CD4-positive, CD25-positive, alpha-beta regulatory T cell (primary cell): ENCODE data around the gene RAMP1. TPM values are rescaled to one million over a fixed set of nuclear protein-coding genes. Genes with fewer than 3 reads are reported as not detected.
A peak's percentile ranks its signal among the peaks of the same experiment; 100 is the strongest.

Experiments
- ATAC-seq, 2 donors: fragments of 150-1000 bp; cut with Tn5 transposase; one replicate each; pipeline ENCODE4 v1.10.0; 2021; ENCODE audit warnings: low read depth in 2 of 2, moderate number of reproducible peaks in 2 of 2, moderate library complexity in 1 of 2
- DNase-seq, 3 donors: peaks; one replicate each; pipeline versions ENCODE4 v3.0.0 to v3.0.0-alpha.2; 2012 to 2022; ENCODE audit warnings: mixed read lengths in 1 of 3
- H3K27ac ChIP-seq: one replicate; pipeline ENCODE4 v1.7.0; 2013; ENCODE audit warnings: mild to moderate bottlenecking, low read length; ENCODE audit not compliant: insufficient read depth, poor library complexity, severe bottlenecking
- H3K27me3 ChIP-seq: one replicate; pipeline ENCODE4 v1.7.0; 2013; ENCODE audit warnings: low read length; ENCODE audit not compliant: control insufficient read depth, insufficient read depth
- H3K36me3 ChIP-seq: one replicate; pipeline ENCODE4 v1.7.0; 2013; ENCODE audit warnings: mild to moderate bottlenecking, low read length, moderate library complexity; ENCODE audit not compliant: control insufficient read depth, insufficient read depth
- H3K4me1 ChIP-seq: 2 replicates; pipeline ENCODE4 v1.7.0; 2013; ENCODE audit warnings: mild to moderate bottlenecking, low read length; ENCODE audit not compliant: insufficient read depth, control insufficient read depth, poor library complexity, severe bottlenecking
- H3K4me3 ChIP-seq: one replicate; pipeline ENCODE4 v1.7.0; 2013; ENCODE audit warnings: low read depth, mild to moderate bottlenecking, low read length, moderate library complexity
- H3K9me3 ChIP-seq, 2 experiments: 1 replicate in 1 of 2; 2 replicates in 1 of 2; pipeline ENCODE4 v1.7.0; 2013; ENCODE audit warnings: low read length in 2 of 2, mild to moderate bottlenecking in 1 of 2, moderate library complexity in 1 of 2; ENCODE audit not compliant: control insufficient read depth in 2 of 2
- H3K27ac Mint-ChIP-seq, 3 donors: one replicate each; pipeline ENCODE4 v1.8.0; 2020 to 2022; ENCODE audit warnings: mild to moderate bottlenecking in 3 of 3, mixed read lengths in 3 of 3, moderate library complexity in 2 of 3
- H3K27me3 Mint-ChIP-seq: one replicate; pipeline ENCODE4 v1.8.0; 2022; ENCODE audit warnings: mild to moderate bottlenecking, mixed read lengths
- H3K36me3 Mint-ChIP-seq: one replicate; pipeline ENCODE4 v1.8.0; 2020; ENCODE audit warnings: mixed read lengths
- H3K4me1 Mint-ChIP-seq, 4 donors: one replicate each; pipeline ENCODE4 v1.8.0; 2020 to 2022; ENCODE audit warnings: mixed read lengths in 4 of 4, mild to moderate bottlenecking in 1 of 4
- H3K4me3 Mint-ChIP-seq, 4 donors: one replicate each; pipeline ENCODE4 v1.8.0; 2020 to 2022; ENCODE audit warnings: mild to moderate bottlenecking in 4 of 4, mixed read lengths in 4 of 4, moderate library complexity in 3 of 4
- H3K9me3 Mint-ChIP-seq, 7 donors: one replicate each; pipeline ENCODE4 v1.8.0; 2020 to 2022; ENCODE audit warnings: mixed read lengths in 7 of 7, mild to moderate bottlenecking in 3 of 7, moderate library complexity in 2 of 7
- polyA plus RNA-seq, 4 donors: library from polyadenylated mRNA; unstranded; fragments of 300-500 nt; fragmentation: Illumina TruSeq; gene quantifications; one replicate each; pipeline ENCODE4 v1.2.3, GENCODE V29; 2021
- total RNA-seq: library from RNA; stranded (reverse); gene quantifications from one replicate; pipeline ENCODE4 v1.2.3, GENCODE V29; 2022

The RAMP1 gene
- total and polyA plus RNA-seq, 5 donors from 2014 or later: 0.22 TPM; not detected in 4

GRCh38 chr2:237901932-237902850 lies 42.8 kb downstream of the RAMP1 start:
- peak in 1 of 3 donors; percentile 49 for DNase-seq
- peaks cover 12 to 42% (median 23%) of the 10 kb centered on the region in 4 donors for H3K4me1 Mint-ChIP-seq
- H3K4me3 Mint-ChIP-seq: no peak overlapping the region
- H3K27me3 Mint-ChIP-seq: peaks cover 1% of the 10 kb centered on the region
- peak overlapping the region in 1 of 3 donors; percentile 41 for H3K27ac Mint-ChIP-seq
- Histone ChIP-seq H3K27me3 (no peaks in the 10 kb centered on the region), H3K9me3 (no peaks in the 10 kb centered on the region), H3K36me3 (no peaks in the 10 kb centered on the region), H3K4me1 (peaks cover 28% of the 10 kb centered on the region), H3K27ac (no peak overlapping the region), H3K4me3 (no peak overlapping the region)
- peaks cover 0 to 3% (median 0%) of the 10 kb centered on the region in 7 donors for H3K9me3 Mint-ChIP-seq
- ATAC-seq: no peak
- no peaks in the 10 kb centered on the region for H3K36me3 Mint-ChIP-seq

DNA sequence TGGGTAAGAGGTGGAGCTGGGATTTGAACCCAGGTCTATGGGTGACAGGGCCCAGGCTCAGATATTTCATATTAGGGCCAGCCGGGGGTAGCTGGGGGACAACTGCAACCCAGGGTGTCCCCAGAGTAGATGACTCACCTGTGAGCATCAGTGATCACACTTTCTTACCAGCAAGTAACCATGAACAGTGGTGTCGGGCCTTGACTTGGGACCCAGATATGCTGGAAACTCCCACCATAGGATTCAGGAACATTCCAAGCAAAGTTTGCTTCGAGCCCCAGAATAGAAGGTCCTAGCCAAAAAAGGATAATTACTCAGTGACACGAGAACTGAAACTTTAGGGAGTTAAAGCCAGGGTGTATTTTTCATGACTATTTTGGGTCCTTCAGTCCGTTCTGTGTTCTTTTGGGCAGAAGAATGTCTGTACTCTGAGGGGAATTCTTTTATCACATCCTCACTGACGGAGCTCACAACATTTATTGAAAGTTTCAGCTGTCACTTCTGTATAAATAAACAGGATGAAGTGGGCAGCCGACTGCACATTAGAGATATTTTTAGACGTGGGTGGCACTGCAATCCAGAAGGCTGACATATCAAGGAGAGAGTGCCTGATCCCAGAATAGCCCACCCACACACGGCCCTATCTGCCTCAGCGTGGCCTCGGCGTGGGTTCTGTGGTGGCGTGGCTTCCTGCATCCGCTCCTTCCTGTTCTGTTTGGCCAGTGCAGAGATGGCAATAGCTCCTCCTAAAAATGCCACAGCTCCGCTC lies 45.6 kb downstream of the RAMP1 start:
- H3K36me3 Mint-ChIP-seq: no peaks in the 10 kb centered on the region
- H3K4me1 ChIP-seq: peaks cover 7% of the 10 kb centered on the region
- no peaks in the 10 kb centered on the region for H3K9me3 ChIP-seq
- H3K9me3 Mint-ChIP-seq: peaks cover 0 to 8% (median 0%) of the 10 kb centered on the region in 7 donors
- DNase-seq (peak in 1 of 3 donors; percentile 33), ATAC-seq (no peak)
- no peak overlapping the region for H3K4me3 ChIP-seq
- peak overlapping the region in 1 of 4 donors; percentile 11 for H3K4me3 Mint-ChIP-seq
- H3K27me3 Mint-ChIP-seq: peaks cover 4% of the 10 kb centered on the region
- H3K27ac ChIP-seq: no peak overlapping the region
- H3K27me3 ChIP-seq: no peaks in the 10 kb centered on the region
- H3K4me1 Mint-ChIP-seq: peaks cover 3 to 20% (median 10%) of the 10 kb centered on the region in 4 donors
- H3K27ac Mint-ChIP-seq: peak overlapping the region; percentile 58 to 88 (median 63)
- no peaks in the 10 kb centered on the region for H3K36me3 ChIP-seq

- Mint-ChIP-seq H3K27ac (peak overlapping the region in 1 of 3 donors; percentile 9), H3K4me3 (no peak overlapping the region), H3K27me3 (peaks cover 4% of the 10 kb centered on the region), H3K4me1 (peaks cover 3 to 11% (median 10%) of the 10 kb centered on the region in 4 donors), H3K9me3 (peaks cover 0 to 8% (median 0%) of the 10 kb centered on the region in 7 donors), H3K36me3 (no peaks in the 10 kb centered on the region)
- ATAC-seq: no peak
- DNase-seq: no peak
- Histone ChIP-seq H3K27me3 (no peaks in the 10 kb centered on the region), H3K4me3 (no peak overlapping the region), H3K27ac (no peak overlapping the region), H3K36me3 (no peaks in the 10 kb centered on the region), H3K4me1 (peaks cover 7% of the 10 kb centered on the region), H3K9me3 (no peaks in the 10 kb centered on the region)
These were observed 47.7 kb downstream of the RAMP1 start for GRCh38 chr2:237907144-237907543.

GRCh38 chr2:237909075-237909695 lies 49.8 kb downstream of the RAMP1 start:
- no peaks in the 10 kb centered on the region for H3K36me3 Mint-ChIP-seq
- H3K36me3 ChIP-seq: no peaks in the 10 kb centered on the region
- peaks cover 0 to 8% (median 0%) of the 10 kb centered on the region in 7 donors for H3K9me3 Mint-ChIP-seq
- peaks cover 4% of the 10 kb centered on the region for H3K27me3 Mint-ChIP-seq
- ATAC-seq: no peak
- DNase-seq: no peak
- H3K4me3 ChIP-seq: no peak overlapping the region
- H3K27ac ChIP-seq: no peak overlapping the region
- H3K27ac Mint-ChIP-seq: no peak overlapping the region
- H3K4me1 Mint-ChIP-seq: peaks cover 3 to 11% (median 10%) of the 10 kb centered on the region in 4 donors
- no peaks in the 10 kb centered on the region for H3K9me3 ChIP-seq
- H3K4me1 ChIP-seq: peaks cover 7% of the 10 kb centered on the region
- no peak overlapping the region for H3K4me3 Mint-ChIP-seq
- no peaks in the 10 kb centered on the region for H3K27me3 ChIP-seq

DNA sequence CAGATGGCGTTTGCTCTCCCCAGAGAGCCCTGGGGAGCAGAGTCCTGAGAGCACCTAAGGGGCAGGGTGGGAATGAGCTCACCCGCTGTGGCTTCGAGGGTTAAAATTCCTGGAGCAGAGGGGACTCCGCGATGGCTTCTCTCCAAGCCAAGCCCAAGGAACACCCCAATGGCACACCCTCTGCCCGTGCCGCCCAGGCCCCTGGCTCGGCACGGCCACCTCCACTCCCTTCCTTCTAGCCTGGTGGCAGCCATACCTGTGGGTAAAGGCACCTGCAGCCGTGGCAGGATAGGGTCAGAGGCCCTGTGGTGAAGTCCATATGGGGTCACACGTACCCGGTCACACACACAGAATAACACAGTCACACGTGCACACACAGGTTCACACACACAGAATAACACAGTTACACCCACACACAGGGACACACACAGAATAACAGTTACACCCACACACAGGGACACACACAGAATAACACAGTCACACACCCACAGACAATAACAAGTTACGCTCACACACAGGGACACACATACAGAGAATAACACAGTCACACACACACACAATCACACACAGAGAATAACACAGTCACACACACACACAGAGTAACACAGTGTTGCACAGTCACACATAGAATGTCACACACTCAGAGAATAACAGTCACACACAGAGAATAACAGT lies 50.5 kb downstream of the RAMP1 start:
- H3K27me3 ChIP-seq: no peaks in the 10 kb centered on the region
- no peaks in the 10 kb centered on the region for H3K36me3 Mint-ChIP-seq
- peaks cover 4% of the 10 kb centered on the region for H3K27me3 Mint-ChIP-seq
- H3K4me3 Mint-ChIP-seq: no peak overlapping the region
- H3K9me3 Mint-ChIP-seq: peaks cover 0 to 8% (median 0%) of the 10 kb centered on the region in 7 donors
- H3K27ac ChIP-seq: no peak overlapping the region
- no peaks in the 10 kb centered on the region for H3K9me3 ChIP-seq
- H3K36me3 ChIP-seq: no peaks in the 10 kb centered on the region
- H3K4me1 ChIP-seq: peaks cover 5% of the 10 kb centered on the region
- H3K4me1 Mint-ChIP-seq: peaks cover 3 to 9% (median 7%) of the 10 kb centered on the region in 4 donors
- DNase-seq (no peak), ATAC-seq (no peak)
- no peak overlapping the region for H3K27ac Mint-ChIP-seq
- H3K4me3 ChIP-seq: no peak overlapping the region

DNA sequence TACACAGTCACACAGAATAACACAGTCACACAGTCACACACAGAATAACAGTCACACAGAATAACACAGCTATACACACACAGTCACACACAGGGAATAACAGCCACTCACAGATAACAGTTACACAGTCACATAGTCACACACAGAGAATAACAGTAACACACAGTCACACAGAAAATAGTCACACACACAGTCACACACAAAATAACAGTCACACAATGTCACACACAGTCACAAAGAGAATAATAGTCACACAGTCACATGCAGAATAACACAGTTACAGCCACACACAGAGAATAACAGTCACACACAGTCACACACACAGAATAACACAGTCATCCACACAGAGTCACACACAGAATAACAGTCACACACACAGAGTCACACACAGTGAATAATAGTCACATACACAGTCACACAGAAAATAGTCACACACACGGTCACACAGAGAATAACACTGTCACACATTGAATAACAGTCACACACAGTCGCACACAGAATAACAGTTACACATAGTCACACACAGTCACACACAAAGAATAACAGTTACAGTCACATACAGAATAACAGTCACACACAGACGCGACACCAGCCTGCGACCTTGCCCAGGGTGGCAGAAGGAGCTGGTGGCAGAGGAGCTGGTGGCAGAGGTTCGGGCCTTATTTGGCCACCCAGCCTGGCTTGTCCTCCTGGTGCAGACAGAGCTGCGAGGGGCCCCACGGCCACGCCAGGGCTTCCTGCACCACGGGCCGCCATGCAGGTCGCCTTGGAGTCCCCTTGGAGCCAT lies 51.3 kb downstream of the RAMP1 start:
- H3K4me1 ChIP-seq: no peaks in the 10 kb centered on the region
- H3K9me3 Mint-ChIP-seq: peaks cover 0 to 8% (median 0%) of the 10 kb centered on the region in 7 donors
- DNase-seq (no peak), ATAC-seq (no peak)
- H3K4me3 Mint-ChIP-seq: no peak overlapping the region
- H3K4me1 Mint-ChIP-seq: peaks cover 0 to 5% (median 0%) of the 10 kb centered on the region in 4 donors
- H3K27me3 ChIP-seq: no peaks in the 10 kb centered on the region
- H3K27ac Mint-ChIP-seq: peak overlapping the region in 1 of 3 donors; percentile 26
- no peaks in the 10 kb centered on the region for H3K36me3 Mint-ChIP-seq
- no peaks in the 10 kb centered on the region for H3K9me3 ChIP-seq
- H3K27me3 Mint-ChIP-seq: peaks cover 4% of the 10 kb centered on the region
- H3K4me3 ChIP-seq: no peak overlapping the region
- H3K27ac ChIP-seq: no peak overlapping the region
- no peaks in the 10 kb centered on the region for H3K36me3 ChIP-seq
